LNCaP clone FGC (cell line): ENCODE results near the gene HLA-DOB.

Source experiments
- DNase-seq: peaks from one replicate; pipeline ENCODE4 v3.0.0-alpha.2; 2011; ENCODE audit warnings: low read depth
- H3K4me3 ChIP-seq: 2 replicates; pipeline ENCODE4 v1.5.1; 2011; ENCODE audit warnings: mild to moderate bottlenecking, low read depth, low read length, control low read depth
- CTCF ChIP-seq: IDR thresholded peaks from 2 replicates; pipeline ENCODE4 v1.5.1; 2012; ENCODE audit warnings: mild to moderate bottlenecking; ENCODE audit not compliant: control insufficient read depth, insufficient read depth; ENCODE audit errors: extremely low read depth

Gene HLA-DOB

GRCh38 chr6:32855467-32856174 lies 38.8 kb upstream of the HLA-DOB start:
- no peak for DNase-seq
- TF ChIP-seq CTCF, result no peak
- no peak overlapping the region for H3K4me3 ChIP-seq

GRCh38 chr6:32854376-32855178 lies 37.8 kb upstream of the HLA-DOB start:
- no peak for TF ChIP-seq CTCF
- H3K4me3 ChIP-seq, result peak overlapping the region; percentile 71
- DNase-seq, result no peak

- peak; percentile 65 for DNase-seq
- TF ChIP-seq CTCF, result peak; percentile 79
- H3K4me3 ChIP-seq, result peak within 1 kb of the TSS; percentile 71
These were observed 37.0 kb upstream of the HLA-DOB start, which contains the start of the genes PSMB9 and TAP1 for GRCh38 chr6:32853541-32854375. PSMB9 (plus strand) TSS chr6:32854192; CDS start chr6:32854230, 38 bp downstream. TAP1 (minus strand) TSS chr6:32853704; CDS start chr6:32853636, 68 bp downstream.

- H3K4me3 ChIP-seq, result peak overlapping the region; percentile 71
- no peak for TF ChIP-seq CTCF
- DNase-seq, result no peak
These were observed 36.2 kb upstream of the HLA-DOB start for GRCh38 chr6:32852844-32853540.

- TF ChIP-seq CTCF, result no peak
- DNase-seq, result no peak
- peak overlapping the region; percentile 71 for H3K4me3 ChIP-seq
These were observed 35.4 kb upstream of the HLA-DOB start for GRCh38 chr6:32852018-32852843.

GRCh38 chr6:32851025-32851424 lies 34.2 kb upstream of the HLA-DOB start:
- H3K4me3 ChIP-seq, result no peak overlapping the region
- no peak for DNase-seq
- TF ChIP-seq CTCF, result no peak
